GM19468 (cell line): ENCODE data around the gene TRIM14.
"Not testable (repeated sequence)": the region's sequence is repeated elsewhere in the genome, so short reads cannot be mapped to it uniquely, and the experiment has no call there.

Experiments used
- ATAC-seq: cut with Tn5 transposase; IDR thresholded peaks from one replicate; pipeline ENCODE4 v1.9.1; 2021; ENCODE audit warnings: mild to moderate bottlenecking, moderate library complexity, moderate number of reproducible peaks; ENCODE audit not compliant: unreplicated experiment; ENCODE audit errors: extremely low read depth

TRIM14 gene

DNA sequence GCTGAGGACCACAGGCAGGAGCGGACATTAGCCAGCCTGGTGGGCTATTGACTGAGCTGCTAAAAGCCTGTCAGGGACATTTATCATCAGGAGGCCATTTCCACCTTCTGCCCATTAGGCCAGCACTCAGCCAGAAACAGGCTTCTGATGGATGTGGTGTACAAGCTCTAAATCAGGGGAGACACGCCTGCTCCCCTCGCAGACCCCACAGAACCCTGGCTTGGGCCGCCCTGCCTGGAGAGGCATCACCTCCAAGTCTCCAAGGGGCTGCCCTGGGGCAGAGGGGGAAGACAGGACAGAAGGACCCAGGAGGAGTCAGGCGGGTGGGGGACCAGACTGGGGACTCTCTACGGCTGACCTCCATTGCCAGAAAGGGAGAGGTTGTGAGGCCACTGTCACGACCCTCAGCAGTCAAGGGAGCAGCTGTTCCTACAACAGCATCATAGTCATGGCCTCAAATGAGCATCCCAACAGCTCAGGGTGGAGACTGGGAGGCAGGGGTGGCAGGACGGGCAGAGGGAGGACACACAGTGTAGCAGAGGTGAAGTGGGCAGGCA is 24.0 kb upstream of the TRIM14 start:
- no peak for ATAC-seq

DNA sequence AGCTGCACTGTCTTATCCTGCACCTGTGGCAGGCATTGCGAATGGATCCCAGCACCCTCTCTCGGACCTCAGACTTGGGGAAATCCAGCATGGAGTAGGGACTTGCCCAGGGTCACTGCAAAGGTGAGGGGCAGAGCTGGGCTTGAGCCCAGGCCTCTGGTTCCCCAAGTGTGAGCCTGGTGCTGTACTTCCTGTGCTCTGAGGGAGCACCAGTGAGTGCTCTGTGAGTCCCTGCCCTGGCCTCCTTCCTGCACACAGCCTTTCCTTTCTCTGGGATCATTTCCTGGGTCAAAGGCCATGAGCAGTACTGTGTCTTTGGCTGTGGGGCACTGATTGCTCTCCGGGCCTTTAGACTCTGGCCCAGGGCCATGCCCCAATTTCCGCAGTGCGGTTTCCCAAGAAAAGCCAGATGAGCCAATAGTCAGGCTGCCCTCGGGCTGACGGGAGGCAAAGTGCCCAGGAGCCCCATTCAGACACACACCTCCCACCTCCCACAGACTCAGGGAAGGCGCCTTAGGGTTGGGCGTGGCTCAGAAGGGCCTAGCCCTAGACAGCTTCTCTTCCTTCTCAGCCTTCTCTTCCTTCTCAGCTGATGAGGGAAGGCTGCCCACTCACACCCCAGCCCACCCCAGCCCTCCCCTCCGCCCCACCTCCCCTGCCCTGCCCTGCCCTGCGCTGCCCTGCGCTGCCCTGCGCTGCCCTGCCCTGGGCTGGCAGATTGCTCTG is 23.3 kb upstream of the TRIM14 start:
- ATAC-seq: no peak

DNA sequence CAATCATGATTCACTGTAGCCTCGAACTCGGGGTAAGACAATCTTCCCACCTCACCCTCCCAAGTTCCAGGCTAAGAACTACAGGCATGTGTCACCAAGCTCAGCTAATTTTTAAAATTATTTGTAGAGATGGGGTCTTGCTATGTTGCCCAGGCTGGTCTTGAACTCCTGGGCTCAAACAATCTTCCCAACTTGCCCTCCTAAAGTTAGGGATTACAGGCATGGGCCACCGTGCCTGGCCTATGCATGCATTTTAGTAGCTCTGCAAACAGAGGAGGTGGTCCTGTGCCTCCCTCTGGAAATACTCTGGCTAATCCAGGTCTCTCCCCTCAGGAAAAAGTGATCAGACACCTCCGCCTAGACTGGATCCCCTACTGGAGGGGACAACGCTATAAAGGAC is 21.5 kb upstream of the TRIM14 start:
- ATAC-seq: no peak

DNA sequence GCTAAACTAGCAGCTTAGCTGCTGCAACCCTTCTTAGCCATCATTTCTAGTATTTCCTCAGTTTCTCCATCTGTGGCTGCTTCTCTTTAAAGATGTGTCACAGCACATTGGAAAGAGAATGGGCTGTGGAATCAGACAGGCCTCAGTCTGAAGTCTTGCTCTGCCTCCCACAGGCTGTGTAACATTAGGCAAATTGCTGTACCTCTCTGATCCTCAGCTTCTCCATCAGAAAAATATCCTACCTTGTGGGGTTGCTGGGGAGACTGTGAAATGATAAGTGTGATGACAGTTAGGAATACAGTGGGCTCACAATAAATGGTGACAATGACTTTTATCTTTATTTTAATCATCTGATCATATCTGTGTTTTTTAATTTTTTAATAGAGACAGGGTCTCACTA is 17.5 kb upstream of the TRIM14 start:
- ATAC-seq: no peak

DNA sequence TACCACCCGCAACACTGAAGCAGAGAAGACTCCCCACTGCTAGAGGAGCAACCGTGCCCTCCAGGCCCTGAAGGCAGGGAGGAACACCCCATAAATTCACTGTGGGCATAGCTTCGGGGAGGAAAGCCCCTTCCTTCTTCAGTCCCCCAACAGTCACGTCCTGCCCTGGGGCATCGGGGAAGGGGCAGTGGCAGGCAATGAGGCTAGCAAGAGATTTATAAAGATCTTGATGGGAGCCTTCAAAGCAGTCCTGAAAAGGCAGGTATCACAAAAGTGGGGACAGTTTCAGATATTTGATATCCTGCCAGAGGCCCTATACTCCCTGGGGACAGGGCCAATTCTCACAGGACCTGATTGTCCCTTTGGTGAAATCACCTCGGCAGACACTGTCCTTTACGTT is 16.9 kb upstream of the TRIM14 start:
- ATAC-seq: no peak

DNA sequence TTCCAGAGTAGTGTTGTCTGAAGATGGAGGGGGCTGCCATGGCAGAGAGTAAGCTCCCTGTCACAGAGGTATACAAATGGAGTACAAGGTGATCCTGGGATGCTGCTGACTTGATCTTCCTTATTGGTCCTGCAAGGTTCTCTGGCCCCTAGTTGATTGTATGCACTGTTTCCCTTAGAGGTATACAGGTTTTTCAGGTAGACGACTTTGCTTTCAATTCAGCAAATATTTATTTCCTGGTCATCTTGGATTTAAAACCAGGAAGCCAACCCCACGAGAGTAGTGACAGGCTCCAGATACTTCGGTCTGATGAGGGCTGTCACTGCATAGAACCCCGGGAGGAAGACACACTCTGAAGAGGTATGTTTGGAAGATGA is 16.5 kb upstream of the TRIM14 start:
- ATAC-seq: no peak

DNA sequence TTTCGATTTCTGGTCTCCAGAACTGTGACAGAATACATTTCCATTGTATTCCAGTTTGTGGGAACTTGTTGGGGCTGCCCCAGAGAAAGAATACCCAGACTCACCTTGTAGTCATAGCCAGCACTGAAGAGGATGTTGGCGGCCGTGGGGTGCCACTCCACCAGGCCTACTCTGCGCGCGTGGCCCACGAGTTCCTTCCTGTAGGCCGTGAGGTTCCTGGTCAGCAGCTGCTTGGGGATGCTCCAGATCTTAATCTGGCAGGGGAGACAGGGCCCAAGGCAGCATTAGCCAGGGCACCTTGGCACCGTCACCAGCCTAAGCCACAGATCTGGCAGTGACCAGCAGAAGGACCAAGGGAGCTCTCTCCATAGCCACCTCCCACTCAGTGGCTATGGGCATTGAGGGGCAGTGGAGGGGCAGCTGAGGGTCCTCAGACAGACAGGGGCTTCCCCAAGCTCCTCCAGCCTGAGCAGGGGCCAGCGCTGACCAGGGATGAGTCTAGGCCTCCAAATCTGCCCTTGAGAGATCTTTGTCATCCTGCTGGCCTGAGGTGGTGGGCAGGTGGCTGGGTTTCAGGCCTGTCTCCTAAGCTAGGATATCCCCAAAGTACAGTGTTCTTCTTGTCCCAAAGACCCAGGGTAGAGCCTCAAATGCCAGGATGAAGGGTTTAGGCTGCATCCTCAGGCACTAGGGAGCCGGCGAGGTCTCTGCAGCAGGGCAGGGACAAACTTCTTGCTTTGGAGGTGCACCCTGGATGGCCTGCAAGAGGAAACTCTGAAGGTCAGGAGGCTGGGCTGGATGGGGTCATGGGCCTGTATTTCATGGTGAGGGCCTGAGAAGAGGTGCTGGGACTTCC is 15.9 kb upstream of the TRIM14 start:
- ATAC-seq: no peak

DNA sequence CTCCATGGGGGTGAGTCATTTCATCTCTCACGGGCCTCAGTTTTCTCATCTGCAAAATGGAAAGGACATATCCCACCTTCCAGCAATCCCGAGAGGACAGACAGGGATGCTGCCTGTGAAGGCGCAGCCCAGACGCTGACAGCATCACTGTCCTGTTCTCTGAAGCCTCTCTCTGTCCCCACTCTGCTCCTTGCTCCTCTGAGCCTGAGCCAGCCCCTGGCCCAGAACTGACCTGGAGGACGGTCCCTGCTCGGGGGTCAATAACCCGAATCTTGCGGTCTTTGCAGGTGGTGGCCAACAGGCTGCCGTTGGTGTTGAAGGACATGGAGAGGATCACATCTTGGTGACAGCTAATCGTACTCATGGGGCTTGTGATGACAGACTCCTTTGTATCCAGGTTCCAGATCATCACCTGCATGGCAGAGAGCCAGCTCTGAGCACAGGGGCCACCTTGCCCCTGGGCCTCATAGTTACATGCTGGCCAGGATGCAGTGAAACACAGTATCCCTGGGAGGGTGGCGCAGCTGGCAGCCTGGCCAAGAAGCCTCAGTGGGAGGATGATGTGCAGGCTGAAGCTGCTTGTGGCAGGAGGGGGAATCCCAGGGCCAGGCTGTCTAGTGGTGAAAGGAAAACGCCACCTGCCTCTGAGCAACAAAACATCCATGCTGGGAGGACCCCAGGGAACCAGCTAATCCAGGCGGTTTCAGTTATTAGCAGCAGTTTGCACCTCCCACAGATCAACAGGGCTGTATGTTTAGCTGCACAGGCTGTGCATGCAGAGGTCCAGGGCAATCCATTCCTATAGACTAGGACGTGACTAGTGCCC is 14.0 kb upstream of the TRIM14 start:
- ATAC-seq: no peak

DNA sequence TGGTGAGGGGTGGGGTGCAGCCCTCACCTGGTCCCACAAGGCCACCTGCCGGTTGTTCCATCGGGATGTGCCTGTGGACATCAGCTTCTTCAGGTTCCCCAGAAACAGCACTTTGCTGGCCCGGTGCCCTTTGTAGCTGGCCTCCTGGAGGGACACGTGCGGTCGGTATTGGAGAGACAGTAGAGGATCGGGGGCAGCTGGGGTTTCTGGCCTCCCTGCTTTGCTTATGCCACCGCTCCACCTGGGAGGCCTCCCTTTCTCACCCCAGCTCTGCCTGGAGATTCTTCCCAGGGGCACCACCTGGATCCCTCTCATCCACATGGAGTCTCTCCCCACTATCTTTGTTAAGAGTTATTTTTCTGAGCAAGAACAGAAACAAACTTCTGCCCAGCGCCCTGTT is 13.1 kb upstream of the TRIM14 start:
- no peak for ATAC-seq

DNA sequence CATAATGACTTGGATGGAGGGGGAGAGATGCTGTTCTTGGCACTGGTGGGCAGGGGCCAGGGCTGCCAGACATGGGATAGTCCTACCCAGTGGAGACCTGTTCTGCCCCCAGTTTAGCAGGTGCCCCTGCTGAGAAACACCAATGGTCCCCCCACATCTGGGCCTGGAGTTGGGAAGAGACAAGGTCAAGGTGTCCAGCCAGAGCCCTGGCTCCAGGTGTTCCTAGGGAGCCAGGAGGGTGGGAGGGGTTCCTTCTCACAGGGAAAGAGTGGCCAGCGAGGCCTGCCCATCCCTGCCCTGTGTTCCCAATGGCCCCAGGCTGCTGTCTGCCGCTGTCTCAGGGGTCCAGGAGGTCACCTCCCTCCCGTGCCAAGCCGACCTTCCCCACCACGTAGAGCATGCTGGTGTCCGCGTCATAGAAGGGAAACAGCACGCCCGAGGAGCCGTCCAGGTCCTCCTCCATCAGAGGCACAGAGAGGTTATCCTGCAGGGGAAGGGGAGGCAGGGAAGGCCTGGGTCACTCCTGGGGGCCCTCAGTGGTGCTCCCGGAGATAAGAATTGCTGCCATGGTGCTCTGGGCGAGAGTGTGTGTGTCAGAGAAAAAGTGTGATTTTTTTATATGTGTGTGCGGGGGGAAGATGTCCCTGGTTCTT is 11.7 kb upstream of the TRIM14 start:
- no peak for ATAC-seq

DNA sequence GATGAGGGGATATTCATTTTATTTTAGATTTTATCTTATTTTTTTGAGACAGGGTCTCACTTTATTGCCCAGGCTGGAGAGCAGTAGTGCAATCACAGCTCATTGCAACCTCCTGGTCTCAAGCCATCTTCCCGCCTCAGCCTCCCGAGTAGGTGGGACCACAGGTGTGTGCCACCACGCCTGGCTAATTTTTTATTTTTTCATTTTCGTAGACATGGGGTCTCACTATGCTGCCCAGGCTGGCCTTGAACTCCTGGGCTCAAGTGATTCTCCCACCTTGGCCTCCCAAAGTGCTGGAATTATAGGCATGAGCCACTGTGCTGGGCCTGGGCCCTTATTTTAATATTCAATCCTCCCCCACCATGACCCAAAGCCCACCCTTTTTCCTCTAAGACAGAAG is 11.0 kb upstream of the TRIM14 start:
- not testable (repeated sequence) for ATAC-seq

DNA sequence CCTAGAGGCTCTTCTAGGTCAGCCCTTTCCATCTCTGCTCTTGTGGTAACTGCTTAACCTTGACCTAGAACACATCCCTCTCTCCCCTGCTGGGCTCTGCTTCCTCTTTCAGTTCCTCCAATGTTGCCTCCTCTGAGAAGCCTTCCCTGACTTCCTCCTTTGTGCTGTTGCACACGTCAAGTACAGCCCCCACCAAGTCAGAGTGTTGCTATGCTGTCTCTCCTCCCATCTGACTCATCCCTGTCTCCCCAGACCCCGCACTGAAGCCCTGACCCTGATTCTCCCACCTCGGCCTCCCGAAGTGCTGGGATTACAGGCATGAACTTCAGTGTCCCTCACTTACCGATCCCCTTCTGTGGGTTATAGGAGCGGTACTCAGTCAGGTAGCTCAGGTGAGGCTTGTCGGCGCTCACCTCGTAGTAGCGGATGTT is 10.4 kb upstream of the TRIM14 start:
- no peak for ATAC-seq

DNA sequence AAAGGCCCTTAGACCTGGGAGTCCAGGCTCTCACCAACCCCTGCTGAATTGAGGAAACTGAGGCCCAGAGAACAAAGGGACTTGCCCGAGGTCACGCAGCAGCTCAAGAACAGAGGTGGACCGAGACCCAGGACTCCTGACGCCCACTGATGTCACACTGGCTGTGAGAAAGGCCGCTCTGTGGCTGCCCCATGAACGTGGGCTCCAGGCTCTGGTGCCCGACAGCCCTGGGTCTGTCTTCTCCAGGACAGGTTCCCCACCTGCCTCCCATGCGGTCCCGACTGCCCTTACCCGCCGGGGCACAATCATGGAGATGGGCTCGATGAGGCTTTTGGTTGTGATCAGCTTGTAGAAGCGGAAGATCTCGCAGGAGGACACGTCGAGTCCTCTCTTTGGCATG is 9.3 kb upstream of the TRIM14 start:
- ATAC-seq: no peak

DNA sequence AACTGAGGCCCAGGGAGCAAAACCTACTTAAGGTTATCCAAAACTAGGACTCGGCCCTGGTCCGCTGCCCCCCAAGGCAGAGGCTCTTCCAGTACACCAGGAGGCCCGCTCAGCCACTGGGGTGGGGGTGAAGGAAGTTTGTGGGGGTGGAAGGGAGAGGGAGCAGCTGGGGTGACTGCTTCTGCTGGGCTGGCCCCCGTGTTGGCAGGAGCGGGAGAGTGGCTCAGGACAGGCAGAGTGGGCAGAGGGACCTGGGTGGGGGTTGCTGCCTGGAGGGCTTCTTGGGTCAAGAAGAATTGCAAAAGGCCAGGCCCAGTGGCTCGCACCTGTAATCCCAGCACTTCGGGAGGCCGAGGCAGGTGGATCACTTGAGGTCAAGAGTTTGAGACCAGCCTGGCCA is 8.2 kb upstream of the TRIM14 start:
- no peak for ATAC-seq

DNA sequence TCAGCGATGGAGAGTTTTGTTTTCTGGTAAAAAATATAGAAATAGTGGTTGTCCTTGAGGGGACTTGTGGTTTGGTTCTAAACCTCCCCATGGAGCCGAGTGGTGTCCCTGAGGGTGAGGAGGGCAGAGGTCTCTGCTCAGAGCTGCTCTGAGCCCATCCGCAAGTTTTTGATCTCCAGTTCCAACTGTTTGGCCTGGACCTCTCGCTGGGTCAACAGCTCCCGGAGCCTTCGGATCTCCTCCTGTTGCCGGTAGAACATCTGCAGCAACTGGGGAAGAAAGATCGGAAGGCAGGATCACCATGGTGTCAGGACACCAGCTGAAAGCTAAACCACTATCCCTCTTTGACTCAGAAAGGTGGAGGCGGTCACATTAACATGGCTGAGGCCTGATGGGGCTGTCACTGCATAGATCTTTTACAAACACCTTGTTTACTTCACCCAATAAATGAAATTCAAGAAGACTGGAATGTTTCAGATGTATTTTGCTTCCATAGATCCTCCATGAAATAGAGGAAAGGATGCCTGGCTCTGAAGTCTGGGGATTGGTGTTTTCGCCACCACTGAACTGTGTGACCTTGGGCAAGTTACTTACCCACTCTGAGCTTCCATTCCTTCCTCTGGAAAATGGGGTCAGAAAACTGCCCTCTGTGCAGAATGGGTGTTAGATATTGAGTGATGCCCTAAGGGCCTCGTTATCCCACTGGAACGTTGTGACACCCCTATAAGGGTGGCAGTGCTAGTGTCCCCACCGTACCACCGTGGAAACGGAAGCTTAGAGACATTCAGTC is 5.8 kb upstream of the TRIM14 start:
- ATAC-seq: no peak

DNA sequence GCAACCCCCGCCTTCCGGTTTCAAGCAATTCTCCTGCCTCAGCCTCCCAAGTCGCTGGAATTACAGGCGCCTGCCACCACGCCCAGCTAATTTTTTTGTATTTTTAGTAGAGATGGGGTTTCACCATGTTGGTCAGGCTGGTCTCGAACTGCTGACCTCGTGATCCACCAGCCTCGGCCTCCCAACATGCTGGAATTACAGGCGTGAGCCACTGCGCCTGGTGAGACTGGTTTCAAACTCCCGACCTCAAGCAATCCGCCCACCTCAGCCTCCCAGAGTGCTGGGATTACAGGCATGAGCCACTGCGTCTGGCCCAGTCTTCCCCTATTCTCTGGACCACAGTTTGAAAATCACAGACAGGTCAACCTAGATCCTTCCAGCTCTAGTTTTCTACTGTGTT is 5.1 kb upstream of the TRIM14 start:
- ATAC-seq: not testable (repeated sequence)

DNA sequence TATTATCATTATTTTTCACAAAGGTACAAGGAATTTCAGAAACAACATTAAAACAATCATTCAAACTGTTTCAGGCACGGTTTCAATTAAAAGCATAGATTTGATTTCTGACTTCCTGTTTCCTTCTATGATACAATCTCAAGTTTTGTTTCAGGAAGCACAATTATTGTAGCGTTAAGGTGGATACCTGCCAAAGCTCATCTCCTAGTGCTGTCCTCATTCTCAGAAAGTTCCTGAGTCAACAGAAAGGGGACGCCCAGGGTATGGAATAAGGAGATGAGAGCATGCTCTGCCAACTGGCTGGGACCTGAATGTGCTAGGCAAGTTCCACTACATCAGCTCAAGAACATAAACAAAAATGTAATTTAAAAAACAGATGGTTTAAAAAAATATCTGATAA is 2.0 kb upstream of the TRIM14 start:
- no peak for ATAC-seq

DNA sequence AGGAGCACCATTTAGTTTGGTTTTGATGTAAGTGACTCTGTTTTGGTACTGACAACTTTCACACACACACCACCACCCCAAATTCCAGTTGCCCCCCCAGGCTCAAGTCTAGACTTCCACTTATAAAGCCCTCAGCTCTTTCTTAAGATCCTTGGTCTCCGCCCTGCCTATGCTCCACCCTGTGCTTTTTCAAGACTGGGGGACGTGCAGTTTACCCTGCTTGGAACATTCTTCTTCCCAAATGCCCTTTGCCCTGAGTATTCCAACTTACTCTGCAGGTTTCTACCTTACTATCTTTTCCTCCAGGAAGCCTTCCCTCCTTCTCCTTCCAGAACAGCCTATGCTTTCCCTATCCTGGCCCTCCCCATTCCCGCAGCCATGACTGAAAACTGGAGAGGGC is 1.5 kb upstream of the TRIM14 start:
- ATAC-seq: no peak

DNA sequence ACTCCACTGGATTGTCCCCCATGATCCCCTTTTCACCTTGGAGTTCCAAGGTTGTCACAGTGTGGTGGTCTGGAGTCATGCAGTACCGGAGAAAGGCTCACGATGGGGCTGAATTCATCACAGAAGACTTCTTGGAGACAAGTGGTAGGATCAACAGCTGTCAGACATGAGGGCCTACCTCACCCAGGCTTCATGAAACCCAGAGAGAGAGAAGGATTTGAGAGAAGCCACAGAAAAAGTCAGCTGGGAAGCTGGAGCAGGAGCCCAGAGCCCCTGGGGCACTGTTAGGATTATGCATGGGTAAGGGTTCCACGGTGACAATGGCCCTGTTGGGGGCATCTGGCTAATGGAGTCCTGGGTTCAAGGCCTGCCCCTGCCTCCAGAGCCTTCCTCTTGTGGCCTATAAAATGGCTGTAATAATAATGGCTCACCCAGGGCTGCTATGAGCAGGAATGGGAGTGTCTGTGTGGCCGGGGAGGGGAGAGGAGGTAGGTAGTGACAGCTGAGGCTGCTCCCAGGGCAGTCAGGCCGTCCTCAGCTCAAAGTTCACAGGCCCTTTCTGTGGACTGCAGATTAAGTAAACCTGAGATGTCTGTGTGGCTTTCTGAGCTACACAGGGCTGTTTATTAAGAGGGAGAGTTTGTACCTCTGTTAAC is 910 bp downstream of the TRIM14 start:
- ATAC-seq: no peak
